ENCODE data around the gene OR51F2.
"Not testable (repeated sequence)": the region's sequence is repeated elsewhere in the genome, so short reads cannot be mapped to it uniquely, and the experiment has no call there.

OR51F2 gene, protein sequence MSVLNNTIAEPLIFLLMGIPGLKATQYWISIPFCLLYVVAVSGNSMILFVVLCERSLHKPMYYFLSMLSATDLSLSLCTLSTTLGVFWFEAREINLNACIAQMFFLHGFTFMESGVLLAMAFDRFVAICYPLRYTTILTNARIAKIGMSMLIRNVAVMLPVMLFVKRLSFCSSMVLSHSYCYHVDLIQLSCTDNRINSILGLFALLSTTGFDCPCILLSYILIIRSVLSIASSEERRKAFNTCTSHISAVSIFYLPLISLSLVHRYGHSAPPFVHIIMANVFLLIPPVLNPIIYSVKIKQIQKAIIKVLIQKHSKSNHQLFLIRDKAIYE

DNA sequence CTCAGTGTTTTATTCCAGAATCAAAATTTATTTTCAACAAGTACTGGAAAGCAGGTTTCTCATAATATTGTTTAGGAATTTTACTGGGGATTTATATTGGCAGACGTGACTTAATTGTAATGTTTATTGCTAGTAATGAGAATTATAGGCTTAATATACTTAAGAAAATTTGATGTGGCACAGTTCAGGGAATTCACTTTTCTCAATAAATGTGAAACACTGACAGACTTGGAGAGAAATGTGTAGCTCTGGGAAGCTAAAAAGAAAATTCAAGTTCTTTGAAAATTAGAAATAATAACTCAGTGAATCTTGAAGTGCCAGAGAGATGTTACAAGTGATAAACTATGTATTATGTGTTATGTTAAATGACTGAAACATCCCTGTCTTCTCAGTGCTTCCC, at the start of gene OR51F2:
Gene OR51F2 (plus strand): TSS at position 301 of the 400 bp plus-strand sequence. CDS start 101 bp downstream, outside the sequence.
- DNase-seq = no peak

DNA sequence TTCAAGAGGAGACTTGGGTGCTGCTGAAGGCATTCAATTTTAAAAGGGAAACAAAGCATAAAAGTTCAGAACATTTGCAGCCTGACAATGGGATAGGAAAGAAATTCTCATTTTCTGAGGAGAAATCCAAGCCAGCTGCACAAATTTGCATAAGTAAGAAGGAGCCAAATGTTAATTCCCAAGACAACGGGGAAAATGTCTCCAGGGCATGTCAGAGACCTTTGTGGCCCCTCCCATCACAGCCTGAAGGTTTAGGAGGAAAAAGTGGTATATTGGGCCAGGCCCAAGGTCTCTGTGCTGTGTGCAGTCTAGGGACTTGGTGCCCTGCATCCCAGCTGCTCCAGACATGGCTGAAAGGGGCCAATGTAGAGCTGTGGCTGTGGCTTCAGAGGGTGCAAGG, 38.7 kb upstream of the OR51F2 start:
- no peak for DNase-seq

DNA sequence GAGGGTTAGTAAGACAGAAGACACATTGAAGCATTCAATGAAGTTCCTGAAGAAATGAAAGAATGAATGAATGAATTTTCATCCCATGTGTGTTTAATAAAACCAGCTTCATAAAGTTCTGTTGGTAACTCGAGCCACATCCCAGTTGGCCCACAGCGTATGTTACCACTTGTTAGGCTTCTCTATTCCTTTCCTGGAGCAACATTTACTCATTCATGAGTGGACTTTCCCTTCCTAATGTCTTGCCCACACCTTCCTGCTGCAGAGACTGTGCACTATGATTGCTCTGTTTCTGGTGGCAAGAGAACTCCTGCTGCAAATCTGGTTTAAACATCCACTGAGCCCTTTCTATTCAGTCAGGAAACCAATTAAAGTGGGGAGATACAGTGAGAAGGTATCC, 23.9 kb upstream of the OR51F2 start:
- no peak for DNase-seq

DNA sequence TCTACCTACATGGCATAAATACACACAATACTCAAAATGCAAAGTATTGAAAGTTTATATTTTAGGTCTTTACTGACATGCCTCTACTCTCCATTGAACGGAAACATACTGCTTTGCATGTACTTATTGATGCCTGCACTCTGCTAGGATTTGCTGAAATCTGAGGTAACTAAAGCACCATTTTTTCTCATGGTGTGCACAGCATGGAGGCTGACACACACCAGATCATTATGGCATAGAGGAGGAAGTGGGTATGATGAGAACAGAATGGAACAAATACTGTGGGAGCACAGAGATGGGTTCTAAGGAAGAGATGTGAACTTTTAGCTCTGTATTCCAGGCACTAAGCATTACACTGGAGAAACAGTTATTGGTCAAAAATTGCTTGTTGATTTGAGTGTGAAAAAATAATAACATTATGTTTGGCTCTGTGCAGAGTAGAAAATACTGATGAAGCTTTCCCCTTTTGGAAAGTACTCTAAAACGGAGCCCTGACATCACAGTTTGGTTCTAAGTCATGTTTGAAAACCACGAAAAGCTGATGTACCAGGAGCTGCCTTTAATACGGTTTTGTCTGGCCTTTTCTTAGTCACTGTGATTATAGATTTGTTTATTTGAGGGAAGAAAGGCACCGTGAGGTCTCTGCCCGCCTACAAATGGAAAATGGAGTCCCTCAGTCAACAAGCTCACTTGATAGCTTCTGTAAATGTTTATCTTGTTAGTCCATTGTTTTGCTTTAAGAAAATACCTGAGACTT, 22.5 kb upstream of the OR51F2 start:
- DNase-seq = no peak

DNA sequence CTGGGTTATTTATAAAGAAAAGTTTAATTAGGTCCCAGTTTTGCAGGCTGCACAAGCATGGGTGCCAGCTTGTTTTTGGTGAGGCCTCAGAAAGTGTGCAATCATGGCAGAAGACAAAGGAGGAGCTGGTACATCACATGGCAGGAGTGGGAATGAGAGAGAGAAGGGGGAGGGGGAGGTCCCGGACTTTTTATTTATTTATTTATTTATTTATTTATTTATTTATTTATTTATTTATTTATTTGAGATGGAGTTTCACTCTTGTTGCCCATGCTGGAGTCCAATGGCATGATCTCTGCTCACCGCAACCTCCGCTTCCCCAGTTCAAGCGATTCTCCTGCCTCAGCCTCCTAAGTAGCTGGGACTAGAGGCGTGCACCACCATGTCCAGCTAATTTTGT, 19.8 kb upstream of the OR51F2 start:
- DNase-seq = not testable (repeated sequence)

DNA sequence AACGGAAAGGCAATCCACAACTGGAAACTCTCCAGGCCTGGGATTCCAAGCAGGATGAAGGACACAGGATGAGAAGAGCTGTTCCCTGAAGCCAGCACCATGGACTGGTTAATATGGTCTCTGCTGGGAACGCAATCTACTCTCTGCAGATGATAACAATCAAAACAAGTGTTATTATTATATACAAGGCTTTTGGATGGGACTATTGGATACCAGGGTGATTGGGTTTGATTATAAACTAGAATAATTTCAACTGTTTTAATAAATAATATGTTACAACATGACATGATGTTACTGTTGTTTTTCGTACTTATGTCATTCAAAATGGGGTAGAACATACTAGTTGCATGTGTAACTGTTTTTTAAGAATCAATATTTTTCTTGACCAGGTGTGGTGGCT, 16.8 kb upstream of the OR51F2 start, which contains the start of gene OR52R1:
Gene OR52R1 (minus strand): TSS at position 101 of the 400 bp plus-strand sequence. CDS start 0 bp downstream, at position 101.
- DNase-seq = no peak

DNA sequence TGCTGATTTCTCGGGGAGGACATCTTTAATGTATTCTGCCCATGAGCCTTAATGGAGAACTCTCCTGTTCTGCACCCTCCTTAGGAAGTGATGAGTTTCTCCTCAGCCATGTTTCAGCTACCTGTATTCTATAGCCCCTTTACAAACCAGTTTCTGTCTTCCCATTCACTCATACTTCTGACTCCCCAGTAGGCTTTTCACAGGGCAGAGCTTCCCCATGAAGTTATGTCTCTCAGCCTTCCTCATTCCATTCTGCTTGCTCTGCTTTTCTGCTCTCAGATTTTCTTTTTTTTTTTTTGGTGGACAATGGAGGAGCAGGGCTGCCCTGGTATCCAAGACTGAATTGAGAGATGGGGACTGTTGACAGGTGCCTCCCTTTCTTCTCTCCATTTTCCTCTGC, 12.6 kb upstream of the OR51F2 start:
- no peak for DNase-seq

DNA sequence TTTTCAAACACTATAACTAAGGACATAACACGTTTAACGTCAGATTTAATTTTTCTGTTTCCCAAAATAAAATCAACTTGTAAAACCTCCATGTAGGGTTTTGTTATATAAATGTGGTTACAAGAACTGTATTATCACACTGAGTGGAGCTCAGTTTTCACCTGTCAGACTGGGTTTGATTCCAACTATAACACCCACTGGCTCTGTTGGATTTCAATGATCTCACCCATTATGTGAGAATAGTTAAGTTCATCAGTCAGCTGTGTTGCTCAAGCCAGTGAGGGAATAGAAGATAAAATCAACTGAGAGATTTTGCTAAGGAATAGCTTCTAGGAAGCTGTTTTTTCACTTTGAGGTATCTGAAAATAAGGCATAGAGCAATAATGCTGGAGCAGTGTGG, 11.9 kb upstream of the OR51F2 start:
- no peak for DNase-seq

DNA sequence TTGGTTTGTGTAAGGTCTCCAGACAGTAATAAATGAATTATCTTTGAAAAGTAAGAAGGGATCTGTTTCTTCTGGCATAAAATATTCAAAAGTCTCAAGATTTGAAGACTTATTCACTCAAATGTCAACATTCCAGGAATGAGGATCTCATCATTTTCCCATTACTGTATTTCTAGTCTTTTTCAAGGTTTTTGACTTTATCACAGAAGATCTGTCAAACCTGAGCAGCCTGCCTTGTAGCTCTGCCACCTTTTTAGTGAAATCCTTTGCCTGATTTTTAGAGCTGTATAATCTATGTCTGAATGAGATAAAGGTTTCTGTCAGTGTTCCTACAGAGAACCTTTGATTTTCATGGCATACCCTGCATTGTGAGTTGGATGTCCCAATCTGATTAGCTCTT, 4.0 kb downstream of the OR51F2 start:
- DNase-seq = no peak

DNA sequence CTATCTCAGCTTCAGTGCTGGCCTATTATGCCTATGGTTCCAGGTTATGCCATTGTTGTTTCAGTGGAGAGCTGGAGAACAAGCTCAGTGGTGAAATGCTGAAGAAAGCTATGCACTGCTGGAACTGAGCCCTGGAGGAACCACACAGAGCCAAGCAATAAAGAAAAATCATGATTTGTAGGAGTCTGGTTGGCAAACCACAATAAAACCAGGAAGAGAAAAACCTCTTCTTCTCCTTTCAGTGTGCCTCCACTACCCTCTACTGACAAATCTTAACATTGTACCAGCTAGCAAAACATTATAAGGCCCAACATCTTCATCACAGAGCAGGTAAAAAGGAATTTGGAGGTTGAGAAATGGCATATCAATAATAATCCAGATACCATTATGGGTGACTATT, 5.3 kb downstream of the OR51F2 start:
- no peak for DNase-seq

DNA sequence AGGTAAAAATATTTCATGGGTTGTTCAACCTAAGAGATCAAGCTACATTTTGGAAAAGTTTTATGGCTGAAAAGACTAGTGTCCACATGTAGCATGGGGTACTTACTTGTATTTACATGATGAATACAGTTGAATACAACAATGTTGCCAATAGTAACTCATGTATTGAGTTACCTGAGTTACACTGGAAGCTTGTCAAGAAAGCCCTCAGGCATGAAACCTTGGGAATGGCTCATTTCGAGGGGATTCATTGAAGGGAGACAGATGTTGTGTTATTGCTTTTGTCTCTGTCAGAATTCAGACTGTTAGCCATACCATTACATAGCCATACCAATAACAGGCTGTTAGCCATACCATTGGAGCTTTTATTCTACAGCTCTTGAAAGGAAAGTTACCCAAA, 9.2 kb downstream of the OR51F2 start:
- DNase-seq = no peak

DNA sequence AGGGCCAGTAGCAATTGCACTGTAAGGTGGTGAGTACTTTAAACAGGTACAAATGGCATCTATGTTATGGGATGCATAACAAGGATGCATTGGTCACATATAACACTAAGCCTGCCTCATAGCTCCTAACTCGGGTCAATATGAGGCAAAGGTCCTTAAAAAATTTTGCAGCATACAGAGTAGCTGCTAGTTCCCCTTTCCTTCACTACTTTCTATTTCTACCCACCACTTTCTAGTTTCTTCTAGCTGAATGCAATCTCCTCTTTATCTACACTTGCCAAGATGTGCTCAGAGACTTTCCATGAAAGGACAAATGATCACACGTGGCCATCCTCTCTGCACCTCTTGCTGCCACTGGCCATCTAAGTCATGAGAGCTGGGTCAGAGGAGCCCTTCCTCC, 9.8 kb downstream of the OR51F2 start:
- no peak for DNase-seq

DNA sequence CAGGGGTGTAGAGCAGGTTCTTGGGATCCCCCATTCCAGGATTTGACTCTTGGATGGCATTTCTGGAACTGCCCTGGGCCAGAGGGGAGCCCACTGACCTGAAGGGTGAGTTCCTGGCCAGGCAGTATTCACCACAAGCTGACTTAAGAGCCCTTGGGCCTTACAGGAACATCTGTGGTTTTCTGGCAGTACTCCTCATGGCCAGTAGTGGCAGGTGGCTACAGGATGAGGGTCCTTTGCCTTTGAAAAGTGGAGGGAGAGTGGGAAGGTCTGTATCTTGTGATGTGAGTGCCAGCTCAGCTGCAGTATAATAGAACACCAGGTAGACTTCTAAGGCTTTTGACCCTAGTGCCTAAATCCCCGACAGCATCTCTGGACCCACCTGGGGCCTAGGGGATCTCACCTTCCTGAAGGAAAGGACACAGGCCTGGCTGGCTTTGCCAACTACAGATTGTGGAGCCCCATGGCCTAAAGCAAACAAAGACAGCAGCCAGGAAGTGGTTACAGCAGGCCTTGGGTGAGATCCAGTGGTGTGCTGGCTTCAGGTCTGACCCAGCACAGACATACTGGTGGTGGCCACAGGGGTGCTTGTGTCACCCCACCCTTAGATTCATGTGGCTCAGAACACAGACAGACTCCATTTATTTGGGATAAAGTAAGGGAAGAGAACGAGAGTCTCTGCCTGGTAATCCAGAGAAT, 18.9 kb downstream of the OR51F2 start:
- no peak for DNase-seq

DNA sequence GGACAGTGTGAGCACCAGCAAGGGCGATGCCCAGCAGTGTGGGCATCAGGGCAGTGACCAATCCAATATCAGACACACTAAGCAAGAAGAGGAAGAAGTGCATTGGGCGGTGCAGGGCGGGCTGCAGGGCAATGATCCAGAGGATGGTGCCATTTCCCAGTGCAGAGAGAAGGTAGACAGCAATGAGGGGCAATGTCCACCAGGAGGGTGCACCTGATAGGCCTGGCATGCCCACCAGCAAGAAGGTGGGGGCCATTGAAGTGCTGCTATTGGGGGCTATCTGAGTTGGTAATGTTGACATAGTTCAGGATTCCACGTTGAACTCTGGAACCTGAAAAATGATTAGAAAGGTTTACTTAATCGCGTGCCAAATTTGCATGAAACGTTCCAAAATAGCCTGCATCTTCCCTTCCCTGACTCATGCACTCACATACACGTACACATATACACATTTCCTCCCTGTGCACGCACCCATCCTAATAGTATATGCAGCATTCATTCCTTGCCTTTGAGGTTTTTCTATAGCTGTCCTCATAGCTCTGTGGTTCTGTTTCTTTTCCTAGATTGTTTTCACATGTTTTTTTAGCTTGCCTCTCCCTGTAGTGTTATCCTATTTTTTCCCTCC, 27.9 kb downstream of the OR51F2 start, which contains the start of gene OR51S1:
Gene OR51S1 (minus strand): TSS at position 301 of the 625 bp plus-strand sequence. CDS start 0 bp downstream, at position 301.
- DNase-seq = no peak

DNA sequence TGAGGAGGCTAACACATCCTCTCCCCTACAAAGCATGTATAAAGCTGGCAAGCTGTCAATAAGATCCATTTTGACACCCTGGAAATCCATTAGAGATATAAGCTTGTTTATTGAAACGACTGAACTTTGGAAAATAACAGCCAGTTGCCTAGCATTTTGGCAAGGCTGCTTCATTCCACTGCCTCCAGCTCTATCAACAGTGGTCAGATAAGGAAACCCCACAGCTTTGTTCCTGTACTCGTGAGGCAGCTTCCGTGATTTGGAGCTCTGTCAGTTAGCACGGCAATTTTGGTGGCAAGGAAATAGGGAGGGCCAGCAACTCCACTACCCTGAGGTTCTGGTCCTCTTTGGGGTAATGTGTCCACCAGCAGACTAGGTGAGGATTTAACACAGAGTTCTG, 29.9 kb downstream of the OR51F2 start:
- DNase-seq = no peak

DNA sequence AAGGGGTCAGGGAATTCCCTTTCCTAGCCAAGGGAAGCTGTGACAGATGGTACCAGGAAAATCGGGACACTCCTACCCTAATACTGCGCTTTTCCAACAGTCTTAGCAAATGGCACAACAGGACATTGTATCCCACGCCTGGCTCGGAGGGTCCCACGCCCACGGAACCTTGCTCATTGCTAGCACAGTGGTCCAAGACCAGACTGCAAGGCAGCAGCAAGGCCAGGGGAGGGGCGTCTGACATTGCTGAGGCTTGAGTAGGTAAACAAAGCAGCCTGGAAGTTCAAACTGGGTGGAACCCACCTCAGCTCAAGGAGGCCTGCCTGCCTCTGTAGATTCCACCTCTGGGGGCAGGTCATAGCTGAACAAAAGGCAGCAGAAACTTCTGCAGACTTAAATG, 33.2 kb downstream of the OR51F2 start:
- not testable (repeated sequence) for DNase-seq

DNA sequence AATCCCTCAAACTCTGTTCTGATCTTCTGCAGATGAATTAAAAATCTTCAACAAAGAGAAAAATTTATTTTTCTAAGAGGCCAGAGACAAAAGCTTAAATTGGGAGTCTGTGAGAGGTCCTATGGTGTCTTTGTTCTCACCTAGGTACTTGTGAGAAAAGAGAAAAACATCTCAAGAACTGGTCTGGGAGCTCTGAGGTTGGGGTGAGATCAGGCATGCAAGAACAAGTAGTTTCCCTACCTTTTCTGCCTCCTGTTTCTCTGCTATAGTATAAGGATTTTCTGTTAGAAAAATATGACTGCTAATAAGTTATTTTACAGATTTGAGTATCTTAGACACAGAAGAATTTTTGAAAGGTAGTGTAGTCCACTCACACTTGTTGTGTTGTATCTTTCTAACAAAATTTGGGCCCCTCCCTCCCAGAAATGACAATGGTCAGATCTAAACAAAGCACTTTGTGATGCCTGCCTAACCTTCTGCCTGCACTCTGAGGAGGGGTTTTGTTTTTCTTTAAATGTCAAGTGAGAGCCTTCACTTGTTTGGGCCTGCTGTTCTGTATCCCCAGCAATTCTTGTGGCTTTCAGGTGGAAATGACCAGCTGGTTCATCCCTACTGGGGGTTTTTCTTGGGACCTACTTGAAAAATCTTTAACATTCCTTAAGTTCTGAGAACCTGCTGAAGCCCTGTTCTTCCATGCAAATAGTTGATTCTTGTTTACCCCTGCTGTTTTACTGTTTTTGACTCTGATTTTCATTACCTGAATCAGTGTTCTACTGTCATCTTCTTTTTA, 41.5 kb downstream of the OR51F2 start:
- no peak for DNase-seq

DNA sequence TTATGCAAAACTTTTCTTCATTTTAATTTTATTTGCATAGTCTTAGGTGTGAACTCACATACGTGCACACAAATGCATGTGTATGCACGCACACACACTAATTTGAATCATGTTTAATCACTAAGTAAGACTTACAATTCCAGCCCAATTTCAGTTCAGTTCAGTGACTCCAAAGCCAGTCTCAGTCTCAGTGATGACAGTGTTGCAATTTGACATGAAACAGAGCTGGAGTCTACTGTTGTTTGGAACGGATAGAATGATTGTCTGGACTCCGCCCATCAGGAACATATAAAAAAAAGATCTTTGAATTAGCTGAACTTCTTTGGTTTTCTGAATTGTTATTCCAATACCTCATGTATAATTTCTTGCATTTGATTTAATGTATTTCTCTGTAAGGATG, 42.8 kb downstream of the OR51F2 start:
- no peak for DNase-seq

DNA sequence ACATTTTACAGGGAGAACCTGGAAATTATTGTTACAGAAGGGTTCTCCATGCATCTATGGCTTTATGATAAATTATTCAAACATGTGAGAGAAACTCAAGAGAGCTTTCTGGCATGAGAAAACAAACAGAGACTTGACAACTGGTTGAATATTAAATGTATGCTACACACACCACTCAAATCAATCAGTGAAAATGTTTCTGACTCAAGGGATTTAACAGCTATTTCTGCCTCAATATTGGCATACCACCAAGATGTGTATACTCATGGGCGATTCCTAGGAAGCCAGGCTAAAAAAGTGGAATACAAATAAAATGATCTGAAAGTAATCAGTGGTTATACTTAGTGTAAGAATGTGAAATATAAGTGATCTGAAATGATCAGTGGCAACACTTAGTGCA, 44.7 kb downstream of the OR51F2 start:
- DNase-seq = no peak

Data from stimulated activated CD4-positive, alpha-beta T cell treated with anti-CD3 and anti-CD28 coated beads, Interleukin-12 subunit alpha, Interleukin-12 subunit beta, amount 100 ng/mL, for 4 hours (primary cell).